ENCODE measurements around the gene HSPA12B. TPM values are rescaled to one million over a fixed set of nuclear protein-coding genes. Genes with fewer than 3 reads are reported as not detected.

HSPA12B gene
- total and polyA plus RNA-seq, 2 of the 13 experiments (the other 11 are each of a cell fraction or from before 2014, with no cell fraction given) = 0.01 TPM; not detected in 1

DNA sequence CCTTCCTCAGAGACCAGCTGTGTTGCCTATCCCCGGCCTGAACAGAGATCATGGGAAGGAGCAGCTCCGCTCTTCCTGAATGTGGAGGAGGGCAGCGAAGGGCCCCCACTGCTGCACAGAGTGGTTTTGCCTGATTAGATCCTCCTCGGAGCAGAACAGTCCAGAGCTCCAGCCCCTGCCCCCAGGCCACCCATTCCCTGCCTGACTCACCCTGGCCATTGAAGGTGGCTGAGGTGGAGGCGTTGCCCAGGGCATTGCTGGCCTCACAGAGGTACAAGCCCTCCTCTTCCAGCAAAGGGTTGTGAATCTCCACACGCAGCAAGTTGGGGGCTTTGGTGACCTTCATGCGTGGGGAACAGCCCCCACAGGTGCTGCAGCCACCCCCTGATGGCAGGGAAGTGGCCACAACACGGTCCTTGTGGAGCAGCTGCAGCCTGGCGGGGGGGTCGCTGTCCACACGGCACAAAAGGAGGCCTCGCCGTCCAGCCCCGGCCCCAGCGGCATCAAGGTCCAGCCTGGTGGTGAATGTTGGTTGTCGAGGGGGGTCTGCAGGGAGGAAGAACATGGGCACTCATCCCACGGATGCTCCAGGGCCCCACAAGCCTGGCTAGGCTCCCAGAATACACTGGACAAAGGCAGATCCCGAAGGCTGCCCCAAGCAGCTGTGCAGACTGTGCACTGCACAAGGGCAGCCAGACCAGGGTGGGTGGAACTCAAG, 34.7 kb upstream of the HSPA12B start:
- peak; percentile 9 for ATAC-seq
- POLR2A ChIA-PET = no interaction called here

GRCh38 chr20:3698591-3699001, 33.9 kb upstream of the HSPA12B start:
- H3K9me3 ChIP-seq (ENCODE audit: low read length) = peaks cover 5% of the 10 kb centered on the region; the same call in 1 of the 2 replicates
- H3K27me3 ChIP-seq (ENCODE audit: control insufficient read depth in 1 of 2, insufficient read depth in 2 of 2, low read length in 2 of 2) = peaks cover 21 to 52% of the 10 kb centered on the region in 2 experiments; a peak in 3 of 5 replicates
- POLR2A ChIA-PET = interaction anchor here (0.6 kb wide), 1 partner anchor 36 kb away, joined by 3 read pairs; no protein-coding TSS in a partner anchor
- H3K9ac ChIP-seq (ENCODE audit: insufficient read depth, low read depth, low read length) = no peak overlapping the region
- WGBS (ENCODE audit: low lambda C conversion rate) = 37% methylated on average over 6 of the region's 6 CpGs
- peak; percentile 2; the same call in 1 of the 3 replicates for ATAC-seq
- no TSS peak for BruUV-seq (replicated peaks)
- no peak overlapping the region for H3K4me2 ChIP-seq (ENCODE audit: low read depth, low read length)
- H2AFZ ChIP-seq (ENCODE audit: low read length) = no peak overlapping the region
- no peak for DNase-seq (ENCODE audit: low spot score)
- FAIRE-seq = no peak
- no peaks in the 10 kb centered on the region for H4K20me1 ChIP-seq (ENCODE audit: insufficient read depth, low read length)
- intact Hi-C loops (cut with micrococcal nuclease; ENCODE audit: unreplicated experiment) = no loop called here
- CTCF ChIA-PET (ENCODE audit: low intra/inter-chr PET ratio, low total read pairs) = no interaction called here
- no peaks in the 10 kb centered on the region for H3K79me2 ChIP-seq (ENCODE audit: insufficient read depth, low read length)
- H3K4me3 ChIP-seq (replicated peaks in 1 of 3; ENCODE audit: insufficient read depth in 1 of 3, low read depth in 2 of 3, low read length in 3 of 3) = no peak overlapping the region
- in situ Hi-C loops (cut with HindIII; ENCODE audit: extremely low pct_ligation_motif_present, low pct_unique_long_range_greater_than_20kb) = no loop called here
- no peak overlapping the region for H3K27ac ChIP-seq (ENCODE audit: extremely low read length, insufficient read depth, low read length)
- peaks cover 24% of the 10 kb centered on the region for H3K4me1 ChIP-seq (ENCODE audit: insufficient read depth, low read length)
- H3K36me3 ChIP-seq (replicated peaks in 1 of 2; ENCODE audit: control insufficient read depth in 1 of 2, insufficient read depth in 2 of 2, low read length in 2 of 2) = no peaks in the 10 kb centered on the region
- TF ChIP-seq DRAP1 (CRISPR knock-in tag; IDR thresholded peaks at IDR 0.05) (no peak), PHF21A (CRISPR knock-in tag; IDR thresholded peaks at IDR 0.05) (no peak), RAD51 (IDR thresholded peaks at IDR 0.05; ENCODE audit: borderline replicate concordance) (no peak), ARHGAP35 (CRISPR knock-in tag; IDR thresholded peaks at IDR 0.05; ENCODE audit: borderline replicate concordance) (no peak), ZNF724P (CRISPR knock-in tag; IDR thresholded peaks at IDR 0.05; ENCODE audit: borderline replicate concordance) (no peak), KDM3A (CRISPR knock-in tag; IDR thresholded peaks at IDR 0.05; ENCODE audit: low read depth) (no peak), ZNF251 (CRISPR knock-in tag; IDR thresholded peaks at IDR 0.05) (no peak), ZNF329 (CRISPR knock-in tag; IDR thresholded peaks at IDR 0.05; ENCODE audit: low read depth) (no peak), HOXA5 (CRISPR knock-in tag; IDR thresholded peaks at IDR 0.05) (no peak), ZNF703 (CRISPR knock-in tag; IDR thresholded peaks at IDR 0.05; ENCODE audit: borderline replicate concordance) (no peak), AHR (CRISPR knock-in tag; IDR thresholded peaks at IDR 0.05) (no peak), ZNF101 (CRISPR knock-in tag; IDR thresholded peaks at IDR 0.05; ENCODE audit: borderline replicate concordance, low read depth) (no peak), LRRFIP1 (CRISPR knock-in tag; conservative IDR thresholded peaks at IDR 0.05) (no peak)

More for the DNA sequence above, 34.7 kb upstream of the HSPA12B start:
- 31% methylated on average over 18 of the region's 18 CpGs for WGBS (ENCODE audit: low lambda C conversion rate)
- Histone ChIP-seq H3K4me2 (ENCODE audit: low read depth, low read length) (no peak overlapping the region), H3K27me3 (ENCODE audit: control insufficient read depth in 1 of 2, insufficient read depth in 2 of 2, low read length in 2 of 2) (peaks cover 24 to 59% of the 10 kb centered on the region in 2 experiments; a peak in 3 of 5 replicates), H4K20me1 (ENCODE audit: insufficient read depth, low read length) (no peaks in the 10 kb centered on the region), H3K4me1 (ENCODE audit: insufficient read depth, low read length) (peaks cover 24% of the 10 kb centered on the region), H3K27ac (ENCODE audit: extremely low read length, insufficient read depth, low read length) (no peak overlapping the region), H2AFZ (ENCODE audit: low read length) (no peak overlapping the region), H3K79me2 (ENCODE audit: insufficient read depth, low read length) (no peaks in the 10 kb centered on the region), H3K9ac (ENCODE audit: insufficient read depth, low read depth, low read length) (no peak overlapping the region), H3K4me3 (replicated peaks in 1 of 3; ENCODE audit: insufficient read depth in 1 of 3, low read depth in 2 of 3, low read length in 3 of 3) (no peak overlapping the region), H3K36me3 (replicated peaks in 1 of 2; ENCODE audit: control insufficient read depth in 1 of 2, insufficient read depth in 2 of 2, low read length in 2 of 2) (no peaks in the 10 kb centered on the region), H3K9me3 (ENCODE audit: low read length) (peaks cover 5% of the 10 kb centered on the region; the same call in 1 of the 2 replicates)
- TF ChIP-seq SAFB2 (CRISPR knock-in tag; IDR thresholded peaks at IDR 0.05; ENCODE audit: borderline replicate concordance, low read depth) = no peak
- no peak for TF ChIP-seq ZBTB7A (CRISPR knock-in tag; IDR thresholded peaks at IDR 0.05)
- TF ChIP-seq NR2F2 (IDR thresholded peaks at IDR 0.05; ENCODE audit: borderline replicate concordance, low read depth) = no peak
- TF ChIP-seq MEIS2 (CRISPR knock-in tag; IDR thresholded peaks at IDR 0.05) = no peak
- no peak for TF ChIP-seq ZFP36L2 (CRISPR knock-in tag; IDR thresholded peaks at IDR 0.05)
- TF ChIP-seq BCL6 (CRISPR knock-in tag; IDR thresholded peaks at IDR 0.05) = no peak
- CTCF ChIA-PET (ENCODE audit: low intra/inter-chr PET ratio, low total read pairs) = no interaction called here
- BruUV-seq (replicated peaks) = no TSS peak
- FAIRE-seq = no peak
- in situ Hi-C loops (cut with HindIII; ENCODE audit: extremely low pct_ligation_motif_present, low pct_unique_long_range_greater_than_20kb) (no loop called here), intact Hi-C loops (cut with micrococcal nuclease; ENCODE audit: unreplicated experiment) (no loop called here)
- DNase-seq (ENCODE audit: low spot score) = no peak

All from HepG2 (cell line).